HCT116 (cell line): ENCODE data around the gene SLC25A44. TPM values are rescaled to one million over a fixed set of nuclear protein-coding genes. Genes with fewer than 3 reads are reported as not detected.

ENCODE experiments used
- ATAC-seq: fragments of 200-7000 bp; cut with Tn5 transposase; 2 replicates; pipeline ENCODE4 v1.9.1; 2020; ENCODE audit warnings: mild to moderate bottlenecking, moderate library complexity
- BruUV-seq: library from RNA; stranded (reverse); fragments of 400-500 nt; replicated peaks from 2 replicates; lab custom pipeline; 2021; lab: Mats Ljungman, UMichigan
- CTCF ChIA-PET: fragments of 300-600 bp; sonication (Branson Sonifier 250); formaldehyde crosslinking; loops from one replicate; lab custom pipeline; 2021; ENCODE audit warnings: antibody characterized with exemption; lab: Charles Lee
- POLR2A ChIA-PET: fragments of 300-600, 350-600 bp; sonication (Branson Sonifier 250); formaldehyde crosslinking; loops from one replicate; lab custom pipeline; 2021; ENCODE audit warnings: antibody characterized with exemption; lab: Charles Lee
- RAD21 ChIA-PET, 2 experiments: fragments of 300-600 bp; sonication (Branson Sonifier 250); formaldehyde crosslinking; loops; one replicate each; lab custom pipeline; 2023; ENCODE audit warnings: low total read pairs in 2 of 2; ENCODE audit not compliant: uncharacterized antibody in 2 of 2, unreplicated experiment in 2 of 2, low non-redundant PET in 1 of 2; lab: Charles Lee
- DNase-seq: peaks from one replicate; pipeline ENCODE4 v3.0.0-alpha.2; 2010; ENCODE audit warnings: low read depth, low spot score
- H2AFZ ChIP-seq: fragments of 200-600 bp; shearing (Covaris generic), sonication (generic); 2 replicates; pipeline ENCODE4 v1.6.1; 2017; ENCODE audit warnings: low read depth, mixed run types, mixed read lengths, antibody characterized with exemption, low read length; ENCODE audit not compliant: poor library complexity, severe bottlenecking
- H3K27ac ChIP-seq: 2 replicates; pipeline ENCODE4 v1.5.1; 2012; ENCODE audit warnings: low read depth, low read length
- H3K27me3 ChIP-seq: fragments of 200-600 bp; sonication (generic); 2 replicates; pipeline ENCODE4 v1.6.1; 2016; ENCODE audit warnings: mixed run types, low read length, mixed read lengths; ENCODE audit not compliant: insufficient read depth
- H3K36me3 ChIP-seq, 2 experiments: fragments of 200-500 bp in 1 of 2; fragments of 200-600 bp in 1 of 2; sonication (Bioruptor generic) in 1 of 2; sonication (generic) in 1 of 2; 2 replicates each; pipeline versions ENCODE4 v1.5.1 to v1.6.1; 2014 to 2016; ENCODE audit warnings: low read length in 2 of 2, inconsistent platforms in 1 of 2, mixed read lengths in 1 of 2, mixed run types in 1 of 2; ENCODE audit not compliant: insufficient read depth in 2 of 2, control insufficient read depth in 1 of 2
- H3K4me1 ChIP-seq, 2 experiments: fragments of 200-600 bp in 1 of 2; sonication (generic) in 1 of 2; 2 replicates each; pipeline versions ENCODE4 v1.5.1 to v1.6.1; 2012 to 2017; ENCODE audit warnings: low read length in 2 of 2, inconsistent platforms in 1 of 2, mild to moderate bottlenecking in 1 of 2, mixed read lengths in 1 of 2, mixed run types in 1 of 2, moderate library complexity in 1 of 2; ENCODE audit not compliant: insufficient read depth in 2 of 2, control insufficient read depth in 1 of 2
- H3K4me2 ChIP-seq: fragments of 200-600 bp; sonication (generic); 2 replicates; pipeline ENCODE4 v1.6.1; 2017; ENCODE audit warnings: mixed run types, low read length, mixed read lengths
- H3K4me3 ChIP-seq, 2 experiments: fragments of 200-600 bp in 1 of 2; sonication (generic) in 1 of 2; replicated peaks in 1 of 2; 2 replicates each; pipeline ENCODE4 v1.5.1; 2011 to 2016; ENCODE audit warnings: low read length in 2 of 2, control low read depth in 1 of 2, low read depth in 1 of 2, mild to moderate bottlenecking in 1 of 2, mixed read lengths in 1 of 2, mixed run types in 1 of 2
- H3K79me2 ChIP-seq: fragments of 200-600 bp; sonication (generic); 2 replicates; pipeline ENCODE4 v1.6.1; 2017; ENCODE audit warnings: mild to moderate bottlenecking, mixed run types, low read length, moderate library complexity, mixed read lengths; ENCODE audit not compliant: insufficient read depth
- H3K9ac ChIP-seq: fragments of 200-600 bp; sonication (generic); 2 replicates; pipeline ENCODE4 v1.6.1; 2016; ENCODE audit warnings: low read length, mixed read lengths
- H3K9me2 ChIP-seq: fragments of 200-600 bp; sonication (generic), shearing (Covaris generic); 2 replicates; pipeline ENCODE4 v1.6.1; 2017; ENCODE audit warnings: mixed run types, mild to moderate bottlenecking, moderate library complexity; ENCODE audit not compliant: insufficient read depth
- H3K9me3 ChIP-seq, 2 experiments: fragments of 200-500 bp in 1 of 2; fragments of 200-600 bp in 1 of 2; sonication (Bioruptor generic) in 1 of 2; sonication (generic) in 1 of 2; 2 replicates each; pipeline ENCODE4 v1.6.1; 2014 to 2017; ENCODE audit warnings: low read length in 2 of 2, mixed read lengths in 2 of 2, inconsistent platforms in 1 of 2, low read depth in 1 of 2, mild to moderate bottlenecking in 1 of 2, mixed run types in 1 of 2, moderate library complexity in 1 of 2; ENCODE audit not compliant: control insufficient read depth in 1 of 2, insufficient read depth in 1 of 2
- H4K20me1 ChIP-seq: fragments of 200-600 bp; sonication (generic), shearing (Covaris generic); 2 replicates; pipeline ENCODE4 v1.6.1; 2017; ENCODE audit warnings: mixed run types, mild to moderate bottlenecking, moderate library complexity; ENCODE audit not compliant: insufficient read depth
- ATF3 ChIP-seq: IDR thresholded peaks from 2 replicates; pipeline ENCODE4 v1.6.1; 2012
- EGR1 ChIP-seq: IDR thresholded peaks from 2 replicates; pipeline ENCODE4 v1.6.1; 2012; ENCODE audit warnings: low read depth
- ELF1 ChIP-seq: IDR thresholded peaks from 2 replicates; pipeline ENCODE4 v1.6.1; 2012; ENCODE audit warnings: low read depth, borderline replicate concordance
- EZH2 ChIP-seq: fragments of 200-600 bp; sonication (generic); IDR thresholded peaks from 2 replicates; pipeline ENCODE4 v1.6.1; 2017; ENCODE audit warnings: antibody characterized with exemption, mixed run types
- EZH2phosphoT487 ChIP-seq: fragments of 200-600 bp; IDR thresholded peaks from 2 replicates; pipeline ENCODE4 v1.6.1; 2018; ENCODE audit warnings: antibody characterized with exemption, borderline replicate concordance
- FOSL1 ChIP-seq: IDR thresholded peaks from 2 replicates; pipeline ENCODE4 v1.6.1; 2012; ENCODE audit warnings: low read depth
- MAX ChIP-seq: IDR thresholded peaks from 2 replicates; pipeline ENCODE4 v1.6.1; 2012
- POLR2A ChIP-seq: IDR thresholded peaks from 2 replicates; pipeline ENCODE4 v1.7.0; 2011; ENCODE audit warnings: borderline replicate concordance; ENCODE audit not compliant: insufficient read depth, insufficient read length; ENCODE audit errors: extremely low read depth
- POLR2AphosphoS5 ChIP-seq: IDR thresholded peaks from 2 replicates; pipeline ENCODE4 v1.6.1; 2011; ENCODE audit warnings: mild to moderate bottlenecking, low read depth, low read length, moderate library complexity
- RAD21 ChIP-seq: IDR thresholded peaks from 2 replicates; pipeline ENCODE4 v1.6.1; 2012; ENCODE audit warnings: low read depth, mild to moderate bottlenecking
- REST ChIP-seq: IDR thresholded peaks from 2 replicates; pipeline ENCODE4 v1.6.1; 2012; ENCODE audit warnings: low read depth
- SIN3A ChIP-seq: IDR thresholded peaks from 2 replicates; pipeline ENCODE4 v1.6.1; 2012; ENCODE audit warnings: low read depth
- SRF ChIP-seq: IDR thresholded peaks from 2 replicates; pipeline ENCODE4 v1.6.1; 2012; ENCODE audit warnings: low read depth
- TCF7L2 ChIP-seq: IDR thresholded peaks from 2 replicates; pipeline ENCODE4 v1.7.0; 2011; ENCODE audit warnings: borderline replicate concordance, inconsistent platforms; ENCODE audit not compliant: insufficient read depth, insufficient read length; ENCODE audit errors: extremely low read depth
- YY1 ChIP-seq: IDR thresholded peaks from 2 replicates; pipeline ENCODE4 v1.6.1; 2011; ENCODE audit warnings: low read length, low read depth, moderate library complexity, mild to moderate bottlenecking; ENCODE audit not compliant: insufficient replicate concordance; ENCODE audit errors: extremely low read depth
- ZFX ChIP-seq: fragments of 450-650 bp; IDR thresholded peaks from 2 replicates; pipeline ENCODE4 v1.6.1; 2017
- ZNF274 ChIP-seq: fragments of 200-500 bp; sonication (Bioruptor generic); IDR thresholded peaks from 2 replicates; pipeline ENCODE4 v1.6.1; 2014; ENCODE audit warnings: mild to moderate bottlenecking, low read depth, low read length, inconsistent platforms
- intact Hi-C: fragments of 100-400 bp; cut with micrococcal nuclease; formaldehyde crosslinking; loops from 2 replicates; pipeline ENCODE4 v1.10.0; 2022
- total RNA-seq: library from RNA; stranded (reverse); gene quantifications from one replicate; pipeline ENCODE4 v1.2.1, GENCODE V29; 2021; ENCODE audit not compliant: unreplicated experiment

SLC25A44 gene
- total RNA-seq, 1 experiment from 2014 or later, result 17.5 TPM

- ATAC-seq, result no peak
- intact Hi-C loops, result no loop called here
- no peak overlapping the region for H3K27ac ChIP-seq
- no peak overlapping the region for H3K9ac ChIP-seq
- H4K20me1 ChIP-seq, result no peaks in the 10 kb centered on the region
- no peaks in the 10 kb centered on the region for H3K9me2 ChIP-seq
- TF ChIP-seq YY1 (no peak), RAD21 (no peak), EZH2phosphoT487 (no peak), EGR1 (no peak), ZNF274 (no peak), POLR2AphosphoS5 (no peak), ZFX (no peak), EZH2 (no peak)
- no peaks in the 10 kb centered on the region for H3K27me3 ChIP-seq
- ChIA-PET POLR2A (no interaction called here), RAD21 (no interaction called here), CTCF (no interaction called here)
- H3K79me2 ChIP-seq, result no peaks in the 10 kb centered on the region
- no peak overlapping the region for H3K4me2 ChIP-seq
- no peak for DNase-seq
- no peaks in the 10 kb centered on the region for H3K4me1 ChIP-seq
- BruUV-seq, result no TSS peak
- H2AFZ ChIP-seq, result no peak overlapping the region
- no peaks in the 10 kb centered on the region for H3K36me3 ChIP-seq
- H3K9me3 ChIP-seq, result no peaks in the 10 kb centered on the region
- H3K4me3 ChIP-seq, result no peak overlapping the region
Observed at GRCh38 chr1:156177919-156178654, 15.8 kb upstream of the SLC25A44 start.

- Histone ChIP-seq H3K9ac (no peak overlapping the region), H3K4me2 (no peak overlapping the region), H3K9me3 (no peaks in the 10 kb centered on the region), H3K9me2 (no peaks in the 10 kb centered on the region), H3K4me3 (no peak overlapping the region), H3K4me1 (no peaks in the 10 kb centered on the region), H3K27ac (no peak overlapping the region), H2AFZ (no peak overlapping the region), H3K36me3 (no peaks in the 10 kb centered on the region), H4K20me1 (no peaks in the 10 kb centered on the region), H3K27me3 (no peaks in the 10 kb centered on the region), H3K79me2 (no peaks in the 10 kb centered on the region)
- DNase-seq (no peak), ATAC-seq (no peak)
- no TSS peak for BruUV-seq
- intact Hi-C loops, result no loop called here
- ChIA-PET POLR2A (no interaction called here), CTCF (no interaction called here), RAD21 (no interaction called here)
- TF ChIP-seq POLR2A (no peak), ELF1 (no peak), EZH2 (no peak), MAX (no peak), TCF7L2 (no peak), SIN3A (no peak), ZNF274 (no peak), SRF (no peak), YY1 (no peak), ATF3 (no peak), POLR2AphosphoS5 (no peak), REST (no peak), ZFX (no peak), FOSL1 (no peak)
Observed at GRCh38 chr1:156180471-156180870, 13.4 kb upstream of the SLC25A44 start.
